ENCODE measurements around the gene WNT2B.

The WNT2B gene

GRCh38 chr1:112504001-112504660 lies 4.6 kb upstream of the WNT2B start:
- Histone ChIP-seq H3K4me3 (ENCODE audit: severe bottlenecking) (no peak overlapping the region), H3K4me1 (ENCODE audit: insufficient read depth, poor library complexity, severe bottlenecking) (peaks cover 4% of the 10 kb centered on the region), H3K9me3 (ENCODE audit: severe bottlenecking) (no peaks in the 10 kb centered on the region), H3K36me3 (ENCODE audit: low read depth) (no peaks in the 10 kb centered on the region), H3K27me3 (ENCODE audit: insufficient read depth, poor library complexity, severe bottlenecking) (no peaks in the 10 kb centered on the region), H3K27ac (ENCODE audit: poor library complexity, severe bottlenecking) (no peak overlapping the region)
- ATAC-seq (ENCODE audit: low read depth): no peak
- DNase-seq (ENCODE audit: low spot score): no peak
- TF ChIP-seq CTCF (IDR thresholded peaks at IDR 0.05; ENCODE audit: poor library complexity, severe bottlenecking): no peak

DNA sequence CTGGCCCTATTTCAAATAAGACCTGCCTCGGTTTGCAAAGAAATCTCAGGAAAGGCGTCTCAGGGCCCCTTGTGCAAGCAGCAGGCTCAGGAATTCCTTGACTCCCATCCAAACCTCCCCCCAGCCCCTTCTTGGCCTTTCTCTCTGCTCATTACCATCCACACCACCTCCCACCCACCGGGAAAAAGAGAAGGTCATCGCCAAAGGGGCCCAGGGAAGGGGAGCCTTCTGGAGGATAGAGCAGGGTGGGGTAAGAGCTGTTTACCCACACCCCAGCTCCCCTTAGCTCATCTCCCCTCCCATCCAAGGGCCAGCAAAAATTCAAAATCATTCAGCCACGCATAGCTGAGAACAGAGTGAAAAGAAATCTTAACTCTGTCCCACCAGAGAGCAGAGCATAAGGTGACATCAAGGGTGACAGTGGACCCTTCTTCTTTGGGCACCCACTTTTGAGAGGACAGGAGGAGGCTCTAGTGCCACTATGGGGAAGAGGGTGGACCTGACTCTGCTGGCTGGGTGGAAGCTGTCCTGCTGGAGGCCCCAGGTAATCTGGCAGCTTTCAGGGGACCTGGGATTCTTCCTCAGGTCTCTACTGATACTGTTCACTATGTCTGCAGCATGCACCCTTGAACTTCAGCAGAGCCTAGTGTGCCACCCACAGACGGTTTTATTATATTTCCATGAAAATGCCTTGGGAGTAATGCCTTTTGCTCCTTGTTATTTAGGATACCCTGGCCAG lies 3.9 kb upstream of the WNT2B start:
- Histone ChIP-seq H3K4me3 (ENCODE audit: severe bottlenecking) (no peak overlapping the region), H3K36me3 (ENCODE audit: low read depth) (no peaks in the 10 kb centered on the region), H3K4me1 (ENCODE audit: insufficient read depth, poor library complexity, severe bottlenecking) (peaks cover 4% of the 10 kb centered on the region), H3K27me3 (ENCODE audit: insufficient read depth, poor library complexity, severe bottlenecking) (no peaks in the 10 kb centered on the region), H3K9me3 (ENCODE audit: severe bottlenecking) (no peaks in the 10 kb centered on the region), H3K27ac (ENCODE audit: poor library complexity, severe bottlenecking) (no peak overlapping the region)
- TF ChIP-seq CTCF (IDR thresholded peaks at IDR 0.05; ENCODE audit: poor library complexity, severe bottlenecking): no peak
- DNase-seq (ENCODE audit: low spot score) (no peak), ATAC-seq (ENCODE audit: low read depth) (no peak)

- Histone ChIP-seq H3K4me3 (ENCODE audit: severe bottlenecking) (no peak overlapping the region), H3K27me3 (ENCODE audit: insufficient read depth, poor library complexity, severe bottlenecking) (no peaks in the 10 kb centered on the region), H3K4me1 (ENCODE audit: insufficient read depth, poor library complexity, severe bottlenecking) (peaks cover 4% of the 10 kb centered on the region), H3K27ac (ENCODE audit: poor library complexity, severe bottlenecking) (no peak overlapping the region), H3K9me3 (ENCODE audit: severe bottlenecking) (no peaks in the 10 kb centered on the region), H3K36me3 (ENCODE audit: low read depth) (no peaks in the 10 kb centered on the region)
- DNase-seq (ENCODE audit: low spot score): no peak
- no peak for ATAC-seq (ENCODE audit: low read depth)
- no peak for TF ChIP-seq CTCF (IDR thresholded peaks at IDR 0.05; ENCODE audit: poor library complexity, severe bottlenecking)
These were observed 3.4 kb upstream of the WNT2B start for GRCh38 chr1:112505400-112505785.

- Histone ChIP-seq H3K4me1 (ENCODE audit: insufficient read depth, poor library complexity, severe bottlenecking) (peaks cover 4% of the 10 kb centered on the region), H3K4me3 (ENCODE audit: severe bottlenecking) (no peak overlapping the region), H3K9me3 (ENCODE audit: severe bottlenecking) (no peaks in the 10 kb centered on the region), H3K27ac (ENCODE audit: poor library complexity, severe bottlenecking) (no peak overlapping the region), H3K36me3 (ENCODE audit: low read depth) (no peaks in the 10 kb centered on the region), H3K27me3 (ENCODE audit: insufficient read depth, poor library complexity, severe bottlenecking) (no peaks in the 10 kb centered on the region)
- TF ChIP-seq CTCF (IDR thresholded peaks at IDR 0.05; ENCODE audit: poor library complexity, severe bottlenecking): no peak
- ATAC-seq (ENCODE audit: low read depth) (no peak), DNase-seq (ENCODE audit: low spot score) (no peak)
These were observed 2.9 kb upstream of the WNT2B start for GRCh38 chr1:112505878-112506277.

DNA sequence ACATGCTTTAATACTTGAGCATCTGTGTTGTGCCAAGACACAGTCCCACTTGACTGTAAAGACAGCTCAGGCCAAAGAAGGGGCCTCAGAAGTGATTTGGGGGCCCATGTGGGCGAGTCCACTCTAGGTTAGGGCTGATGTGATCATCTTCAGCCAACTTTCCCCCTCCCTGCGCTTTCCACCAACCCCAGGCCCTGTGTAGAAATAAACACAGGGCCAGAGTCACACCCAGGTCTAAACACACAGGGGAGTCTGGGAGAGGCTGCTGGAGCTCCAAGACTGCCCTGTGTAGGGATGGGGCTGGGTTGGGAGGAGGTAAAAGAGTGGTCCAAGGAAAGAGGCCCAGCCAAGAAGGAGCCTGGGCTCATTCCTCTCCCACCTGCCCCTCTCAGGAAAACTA lies 2.5 kb upstream of the WNT2B start:
- DNase-seq (ENCODE audit: low spot score) (no peak), ATAC-seq (ENCODE audit: low read depth) (no peak)
- Histone ChIP-seq H3K9me3 (ENCODE audit: severe bottlenecking) (no peaks in the 10 kb centered on the region), H3K27ac (ENCODE audit: poor library complexity, severe bottlenecking) (no peak overlapping the region), H3K36me3 (ENCODE audit: low read depth) (no peaks in the 10 kb centered on the region), H3K27me3 (ENCODE audit: insufficient read depth, poor library complexity, severe bottlenecking) (no peaks in the 10 kb centered on the region), H3K4me1 (ENCODE audit: insufficient read depth, poor library complexity, severe bottlenecking) (peaks cover 4% of the 10 kb centered on the region), H3K4me3 (ENCODE audit: severe bottlenecking) (no peak overlapping the region)
- TF ChIP-seq CTCF (IDR thresholded peaks at IDR 0.05; ENCODE audit: poor library complexity, severe bottlenecking): no peak
